Measurements from ENCODE around the gene PPP2R2B. TPM values are rescaled to one million over a fixed set of nuclear protein-coding genes. Genes with fewer than 3 reads are reported as not detected.
A peak's percentile ranks its signal among the peaks of the same experiment; 100 is the strongest.

The PPP2R2B gene
- total RNA-seq, 2 donors from 2014 or later: 9.5 to 29.8 TPM

GRCh38 chr5:146726891-146727290 is 151.7 kb downstream of the PPP2R2B start:
- Histone ChIP-seq H3K27ac (no peak overlapping the region), H3K36me3 (no peaks in the 10 kb centered on the region), H3K9me3 (peaks cover 8% of the 10 kb centered on the region), H3K4me1 (ENCODE audit: control insufficient read depth in 1 of 2, low read depth in 2 of 2) (peaks cover 9 to 39% of the 10 kb centered on the region in 2 donors), H3K4me3 (no peak overlapping the region), H3K27me3 (replicated peaks; ENCODE audit: insufficient read depth) (no peaks in the 10 kb centered on the region)
- no peak for TF ChIP-seq CTCF (IDR thresholded peaks at IDR 0.05)
- ATAC-seq (ENCODE audit: insufficient number of reproducible peaks, low FRiP score, low read depth) (no peak), DNase-seq (ENCODE audit: low spot score) (no peak)

GRCh38 chr5:146726020-146726419 is 152.5 kb downstream of the PPP2R2B start:
- H3K4me1 ChIP-seq (ENCODE audit: control insufficient read depth in 1 of 2, low read depth in 2 of 2): peaks cover 9 to 31% of the 10 kb centered on the region in 2 donors
- no peaks in the 10 kb centered on the region for H3K36me3 ChIP-seq
- peak overlapping the region in 1 of 2 donors; percentile 26 for H3K27ac ChIP-seq
- ATAC-seq (ENCODE audit: insufficient number of reproducible peaks, low FRiP score, low read depth) (no peak), DNase-seq (ENCODE audit: low spot score) (no peak)
- TF ChIP-seq CTCF (IDR thresholded peaks at IDR 0.05): no peak
- no peaks in the 10 kb centered on the region for H3K27me3 ChIP-seq (replicated peaks; ENCODE audit: insufficient read depth)
- H3K4me3 ChIP-seq: no peak overlapping the region
- H3K9me3 ChIP-seq: peaks cover 8% of the 10 kb centered on the region

- Histone ChIP-seq H3K27me3 (replicated peaks; ENCODE audit: insufficient read depth) (no peaks in the 10 kb centered on the region), H3K4me3 (no peak overlapping the region), H3K9me3 (peaks cover 8% of the 10 kb centered on the region), H3K4me1 (ENCODE audit: control insufficient read depth in 1 of 2, low read depth in 2 of 2) (peaks cover 9 to 31% of the 10 kb centered on the region in 2 donors), H3K36me3 (no peaks in the 10 kb centered on the region), H3K27ac (no peak overlapping the region)
- no peak for TF ChIP-seq CTCF (IDR thresholded peaks at IDR 0.05)
- DNase-seq (ENCODE audit: low spot score) (no peak), ATAC-seq (ENCODE audit: insufficient number of reproducible peaks, low FRiP score, low read depth) (no peak)
These were observed 153.5 kb downstream of the PPP2R2B start for GRCh38 chr5:146725025-146725424.

- Histone ChIP-seq H3K27me3 (replicated peaks; ENCODE audit: insufficient read depth) (no peaks in the 10 kb centered on the region), H3K9me3 (no peaks in the 10 kb centered on the region), H3K4me3 (no peak overlapping the region), H3K4me1 (ENCODE audit: control insufficient read depth in 1 of 2, low read depth in 2 of 2) (peaks cover 9 to 46% of the 10 kb centered on the region in 2 donors), H3K36me3 (no peaks in the 10 kb centered on the region), H3K27ac (no peak overlapping the region)
- no peak for TF ChIP-seq CTCF (IDR thresholded peaks at IDR 0.05)
- ATAC-seq (ENCODE audit: insufficient number of reproducible peaks, low FRiP score, low read depth) (no peak), DNase-seq (ENCODE audit: low spot score) (no peak)
These were observed 156.2 kb downstream of the PPP2R2B start for GRCh38 chr5:146722361-146722779.

- H3K27me3 ChIP-seq (replicated peaks; ENCODE audit: insufficient read depth): no peaks in the 10 kb centered on the region
- H3K9me3 ChIP-seq: no peaks in the 10 kb centered on the region
- peaks cover 15 to 53% of the 10 kb centered on the region in 2 donors for H3K4me1 ChIP-seq (ENCODE audit: control insufficient read depth in 1 of 2, low read depth in 2 of 2)
- no peak for ATAC-seq (ENCODE audit: insufficient number of reproducible peaks, low FRiP score, low read depth)
- H3K27ac ChIP-seq: no peak overlapping the region
- DNase-seq (ENCODE audit: low spot score): no peak
- H3K36me3 ChIP-seq: no peaks in the 10 kb centered on the region
- no peak for TF ChIP-seq CTCF (IDR thresholded peaks at IDR 0.05)
- no peak overlapping the region for H3K4me3 ChIP-seq
These were observed 157.3 kb downstream of the PPP2R2B start for GRCh38 chr5:146721073-146721815.

All from thoracic aorta (tissue), 2 donors.